Colonic mucosa (tissue), 4 donors: ENCODE results near the gene CZIB. TPM values are rescaled to one million over a fixed set of nuclear protein-coding genes. Genes with fewer than 3 reads are reported as not detected.

Source experiments
- DNase-seq: peaks from one replicate; pipeline ENCODE4 v3.0.0-alpha.2; 2020
- H3K27ac ChIP-seq: fragments of 200-600 bp; one replicate; pipeline ENCODE4 v1.8.0; 2021
- H3K27me3 ChIP-seq: fragments of 200-600 bp; one replicate; pipeline ENCODE4 v1.8.0; 2021
- H3K36me3 ChIP-seq: fragments of 200-600 bp; one replicate; pipeline ENCODE4 v1.8.0; 2021
- H3K4me1 ChIP-seq: fragments of 200-600 bp; one replicate; pipeline ENCODE4 v1.8.0; 2021; ENCODE audit warnings: mild to moderate bottlenecking
- H3K4me3 ChIP-seq: fragments of 200-600 bp; one replicate; pipeline ENCODE4 v1.8.0; 2021
- H3K9ac ChIP-seq, 2 donors: one replicate each; pipeline ENCODE4 v1.7.0; 2013; ENCODE audit warnings: control low read depth in 2 of 2, low read depth in 2 of 2, low read length in 2 of 2
- H3K9me3 ChIP-seq: fragments of 200-600 bp; one replicate; pipeline ENCODE4 v1.8.0; 2021
- intact Hi-C: fragments of 100-400 bp; cut with DNase I; formaldehyde crosslinking; loops from one replicate; pipeline ENCODE4 v1.14.1; 2022
- total RNA-seq, 2 donors: library from RNA; stranded (reverse); fragmentation: NEBNext Ultra II Directional in 1 of 2; extraction: Animal tissue kit (Norgen Biotek cat#: 25700) in 1 of 2; gene quantifications; one replicate each; pipeline ENCODE4 v1.2.1, GENCODE V29; 2021
- TF ChIP-seq, protein P1 (sequence below): fragments of 200-600 bp; IDR thresholded peaks from one replicate; pipeline ENCODE4 v1.8.0; 2022; ENCODE audit warnings: antibody characterized with exemption, mild to moderate bottlenecking
- donor health status: healthy.
- donor health status: DM: no; HTN: no; CAD: no.
- donor health status: DM: no; HTN: no; CAD: no.

Gene CZIB
- total RNA-seq, 2 donors from 2014 or later, result 34.6 to 43.9 TPM

DNA sequence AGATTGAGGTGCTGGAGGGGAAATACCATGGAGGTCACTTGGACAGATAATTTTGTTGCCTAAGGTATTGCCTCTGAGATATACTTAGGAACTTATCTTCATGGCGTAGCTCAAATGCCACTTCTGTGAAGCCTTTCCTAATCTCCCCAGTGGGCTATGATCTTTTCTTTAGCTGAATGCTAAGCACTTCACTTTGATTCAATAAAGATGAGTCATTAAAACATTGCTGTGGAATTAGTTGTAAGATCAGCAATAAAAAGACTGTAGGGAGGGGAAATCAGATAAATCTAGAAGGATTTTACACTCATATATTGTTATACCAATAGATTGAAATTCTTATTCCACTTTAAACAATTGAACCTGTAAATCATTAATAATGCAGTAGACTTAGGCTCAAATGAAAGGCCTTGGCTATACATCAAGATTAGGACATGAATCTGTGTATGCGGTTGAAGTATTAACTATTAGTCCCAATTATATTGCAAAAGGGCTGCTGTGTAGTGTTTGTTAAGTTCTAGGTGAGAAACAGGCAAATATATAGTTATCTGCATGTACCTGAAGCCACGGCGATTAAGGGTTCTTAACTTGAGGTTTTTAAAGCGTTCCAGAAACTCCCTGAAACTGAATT is 37.1 kb upstream of the CZIB start:
- TF ChIP-seq, protein P1, sequence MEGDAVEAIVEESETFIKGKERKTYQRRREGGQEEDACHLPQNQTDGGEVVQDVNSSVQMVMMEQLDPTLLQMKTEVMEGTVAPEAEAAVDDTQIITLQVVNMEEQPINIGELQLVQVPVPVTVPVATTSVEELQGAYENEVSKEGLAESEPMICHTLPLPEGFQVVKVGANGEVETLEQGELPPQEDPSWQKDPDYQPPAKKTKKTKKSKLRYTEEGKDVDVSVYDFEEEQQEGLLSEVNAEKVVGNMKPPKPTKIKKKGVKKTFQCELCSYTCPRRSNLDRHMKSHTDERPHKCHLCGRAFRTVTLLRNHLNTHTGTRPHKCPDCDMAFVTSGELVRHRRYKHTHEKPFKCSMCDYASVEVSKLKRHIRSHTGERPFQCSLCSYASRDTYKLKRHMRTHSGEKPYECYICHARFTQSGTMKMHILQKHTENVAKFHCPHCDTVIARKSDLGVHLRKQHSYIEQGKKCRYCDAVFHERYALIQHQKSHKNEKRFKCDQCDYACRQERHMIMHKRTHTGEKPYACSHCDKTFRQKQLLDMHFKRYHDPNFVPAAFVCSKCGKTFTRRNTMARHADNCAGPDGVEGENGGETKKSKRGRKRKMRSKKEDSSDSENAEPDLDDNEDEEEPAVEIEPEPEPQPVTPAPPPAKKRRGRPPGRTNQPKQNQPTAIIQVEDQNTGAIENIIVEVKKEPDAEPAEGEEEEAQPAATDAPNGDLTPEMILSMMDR, result no peak
- Histone ChIP-seq H3K27ac (no peak overlapping the region), H3K4me3 (no peak overlapping the region), H3K4me1 (no peaks in the 10 kb centered on the region), H3K27me3 (no peaks in the 10 kb centered on the region), H3K36me3 (no peaks in the 10 kb centered on the region), H3K9ac (no peak overlapping the region), H3K9me3 (no peaks in the 10 kb centered on the region)
- no peak for DNase-seq
- intact Hi-C loops, result no loop called here

DNA sequence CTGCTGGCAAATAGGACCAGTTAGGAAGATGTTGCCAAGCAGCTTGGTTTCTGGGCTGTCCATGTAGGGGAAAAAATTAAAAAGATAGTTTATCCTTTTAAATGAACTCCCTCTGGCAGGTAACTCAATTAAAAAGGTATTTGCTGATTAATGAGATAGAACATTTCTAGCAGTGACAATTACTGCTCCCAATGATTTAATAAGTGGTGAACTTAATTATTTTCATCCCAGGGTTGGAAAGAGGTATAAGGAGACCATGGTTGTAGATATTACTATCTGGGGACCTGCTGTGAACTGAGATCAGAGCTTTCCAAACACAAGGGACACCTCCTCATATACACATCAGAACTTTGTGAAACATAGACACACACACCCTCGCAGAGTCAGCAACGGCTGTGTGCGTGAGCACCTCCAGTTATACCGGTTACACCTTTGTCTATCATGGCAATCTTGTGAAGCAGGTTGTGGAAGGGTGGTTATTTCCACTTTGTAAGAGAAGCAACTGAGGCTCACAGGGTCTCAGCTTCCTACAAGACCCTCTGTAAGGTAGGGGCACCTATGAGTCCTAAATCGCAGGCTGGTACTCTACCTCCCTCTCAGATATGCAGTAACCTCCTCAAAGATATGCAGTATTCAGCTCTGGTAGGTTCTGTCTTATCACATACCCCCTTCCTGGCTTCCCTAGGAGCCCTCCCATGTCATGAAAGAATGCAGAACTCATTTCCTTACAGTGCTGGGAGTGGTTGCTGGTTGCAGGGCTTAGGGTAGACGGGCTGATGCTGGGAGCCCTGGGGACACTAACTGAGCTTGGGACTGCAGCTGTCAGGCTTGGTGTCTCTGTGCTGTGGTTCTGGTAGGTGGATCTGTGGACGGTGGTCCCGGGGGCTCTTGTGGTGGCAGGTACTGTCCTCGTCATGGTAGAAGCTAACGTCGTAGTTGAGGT is 36.3 kb upstream of the CZIB start:
- Histone ChIP-seq H3K4me3 (no peak overlapping the region), H3K27me3 (no peaks in the 10 kb centered on the region), H3K36me3 (no peaks in the 10 kb centered on the region), H3K27ac (no peak overlapping the region), H3K4me1 (no peaks in the 10 kb centered on the region), H3K9me3 (no peaks in the 10 kb centered on the region), H3K9ac (no peak overlapping the region)
- TF ChIP-seq, protein P1, result no peak
- no peak for DNase-seq
- intact Hi-C loops, result no loop called here

DNA sequence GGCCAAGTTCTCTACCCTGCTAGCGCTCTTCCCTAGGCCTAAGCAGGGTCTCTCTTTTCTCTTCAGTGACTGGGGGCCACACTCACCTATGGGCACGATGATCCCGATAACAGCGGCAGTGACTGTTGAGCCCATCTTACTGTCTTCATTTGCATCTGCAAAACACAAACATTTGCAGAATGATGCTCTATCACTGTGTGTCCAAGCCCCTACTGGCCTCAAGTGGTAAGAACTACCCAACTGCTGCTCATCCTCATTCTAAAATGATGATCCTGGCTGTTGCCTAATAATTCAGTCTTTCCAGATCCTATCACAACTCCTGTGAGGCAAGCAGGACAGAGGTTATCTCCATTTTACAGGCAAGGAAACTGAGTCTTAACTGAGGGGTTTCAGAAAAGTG is 34.6 kb upstream of the CZIB start:
- intact Hi-C loops, result no loop called here

DNA sequence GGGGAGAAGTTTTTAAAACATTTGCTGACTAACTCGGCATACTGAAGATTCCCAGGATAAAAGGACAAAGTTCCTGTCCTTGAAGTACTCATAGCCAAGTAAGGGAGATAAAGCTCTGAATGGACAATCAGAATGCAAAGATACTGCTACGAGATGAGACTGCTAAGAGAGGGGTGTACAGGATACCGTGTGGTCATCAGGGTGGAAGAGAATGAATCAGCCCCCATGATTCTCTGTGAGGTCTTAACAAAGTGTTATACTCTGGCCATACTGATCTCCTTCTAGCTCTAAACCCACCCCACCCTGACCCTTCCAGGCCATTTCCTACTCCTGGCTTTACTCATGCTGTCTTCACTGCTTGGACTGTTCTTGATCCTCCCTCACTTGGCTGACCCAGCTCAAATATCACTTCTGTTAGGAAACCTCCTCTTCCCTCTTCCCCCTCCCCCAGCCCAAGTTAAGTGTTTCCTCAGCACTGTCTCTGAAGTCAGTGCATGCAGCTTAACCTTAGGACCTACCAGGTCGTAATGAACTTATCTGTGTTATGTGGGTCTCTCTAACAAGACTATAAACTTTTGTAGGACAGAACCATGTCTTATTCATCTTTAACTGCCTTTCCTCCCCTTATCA is 33.7 kb upstream of the CZIB start:
- Histone ChIP-seq H3K36me3 (no peaks in the 10 kb centered on the region), H3K9me3 (no peaks in the 10 kb centered on the region), H3K27ac (no peak overlapping the region), H3K27me3 (no peaks in the 10 kb centered on the region), H3K9ac (no peak overlapping the region), H3K4me1 (no peaks in the 10 kb centered on the region), H3K4me3 (no peak overlapping the region)
- TF ChIP-seq, protein P1, result no peak
- intact Hi-C loops, result no loop called here
- DNase-seq, result no peak

More for the DNA sequence above, 34.6 kb upstream of the CZIB start:
- Histone ChIP-seq H3K27ac (no peak overlapping the region), H3K9ac (no peak overlapping the region), H3K36me3 (no peaks in the 10 kb centered on the region), H3K27me3 (no peaks in the 10 kb centered on the region), H3K9me3 (no peaks in the 10 kb centered on the region), H3K4me1 (no peaks in the 10 kb centered on the region), H3K4me3 (no peak overlapping the region)
- no peak for DNase-seq
- TF ChIP-seq, protein P1, result no peak

DNA sequence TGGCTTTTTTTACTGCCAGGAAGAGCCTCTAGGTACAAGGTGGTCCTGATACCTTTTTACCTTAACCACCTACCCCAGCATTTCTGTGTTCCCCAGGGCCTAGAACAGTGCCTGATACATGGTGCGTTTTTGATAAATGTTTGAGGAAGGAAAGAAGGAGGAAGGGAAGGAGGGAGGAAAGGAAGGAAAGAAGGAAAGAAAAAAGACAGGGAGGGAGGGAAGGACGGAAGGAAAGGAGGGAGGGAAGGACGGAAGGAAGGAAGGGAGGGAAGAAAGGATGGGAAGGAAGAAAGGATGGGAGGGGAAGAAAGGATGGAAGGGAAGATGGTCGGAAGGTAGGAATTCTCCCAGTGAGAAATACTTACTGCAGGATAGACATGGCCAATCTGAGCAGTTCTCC is 29.9 kb upstream of the CZIB start:
- Histone ChIP-seq H3K27me3 (no peaks in the 10 kb centered on the region), H3K27ac (no peak overlapping the region), H3K4me1 (no peaks in the 10 kb centered on the region), H3K9ac (no peak overlapping the region), H3K36me3 (no peaks in the 10 kb centered on the region), H3K4me3 (no peak overlapping the region), H3K9me3 (no peaks in the 10 kb centered on the region)
- TF ChIP-seq, protein P1, result no peak
- DNase-seq, result no peak
- intact Hi-C loops, result no loop called here
